ENCODE data around the gene ASPG.

ASPG gene

GRCh38 chr14:104076743-104077142 lies 8.8 kb upstream of the ASPG start:
- no peak for DNase-seq

DNA sequence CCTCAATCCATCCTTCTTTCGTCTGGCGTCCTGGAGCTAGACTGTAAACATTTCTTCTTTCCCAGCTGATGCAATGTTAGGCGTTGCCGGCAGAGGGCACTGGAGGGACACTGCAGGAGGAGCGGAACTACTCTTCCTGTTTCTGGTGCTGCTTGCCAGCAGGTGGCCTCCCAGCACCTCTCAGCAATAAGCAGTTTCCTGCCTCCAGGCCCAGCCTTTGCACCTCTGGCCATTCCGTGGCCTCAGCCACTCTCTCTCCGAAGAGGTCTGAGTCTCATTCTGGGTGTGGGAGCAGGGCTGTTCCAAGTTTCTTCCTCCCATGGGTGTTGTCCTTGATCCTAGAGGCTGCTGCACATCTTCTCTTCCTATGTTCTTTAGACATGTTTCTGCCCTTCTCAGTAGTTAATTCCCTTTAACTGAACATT lies 7.5 kb upstream of the ASPG start:
- peak; percentile 80 for DNase-seq

- no peak for DNase-seq
Measured at GRCh38 chr14:104080376-104081260, 4.9 kb upstream of the ASPG start.

DNA sequence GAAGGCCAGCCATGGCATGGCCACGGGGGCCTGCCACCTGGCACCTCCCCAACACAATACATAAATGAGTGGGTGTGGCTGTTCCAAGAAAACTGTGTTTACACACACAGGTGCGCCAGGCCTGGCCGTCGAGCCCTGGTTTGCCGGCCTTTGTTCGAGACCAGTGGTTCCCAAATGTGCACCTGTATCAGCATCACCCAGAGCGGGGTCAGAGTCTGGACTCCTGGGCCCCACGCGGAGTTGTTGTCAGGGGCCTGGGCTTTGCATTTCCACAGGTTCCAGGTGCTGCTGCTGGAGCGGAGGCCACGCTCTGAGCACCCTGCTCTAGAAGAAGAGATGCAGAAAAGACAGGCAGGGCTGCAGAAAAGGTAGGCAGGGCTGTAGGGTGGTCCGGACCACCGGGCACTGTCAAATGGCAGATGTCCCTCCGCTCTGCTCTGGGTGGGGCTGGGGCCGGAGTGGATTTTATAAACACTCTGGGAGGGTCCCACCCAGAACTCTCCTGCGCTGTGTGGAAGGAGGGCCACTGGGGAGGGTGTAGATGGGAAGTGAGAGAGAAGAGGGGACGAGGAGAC lies 4.2 kb upstream of the ASPG start:
- DNase-seq: no peak

DNA sequence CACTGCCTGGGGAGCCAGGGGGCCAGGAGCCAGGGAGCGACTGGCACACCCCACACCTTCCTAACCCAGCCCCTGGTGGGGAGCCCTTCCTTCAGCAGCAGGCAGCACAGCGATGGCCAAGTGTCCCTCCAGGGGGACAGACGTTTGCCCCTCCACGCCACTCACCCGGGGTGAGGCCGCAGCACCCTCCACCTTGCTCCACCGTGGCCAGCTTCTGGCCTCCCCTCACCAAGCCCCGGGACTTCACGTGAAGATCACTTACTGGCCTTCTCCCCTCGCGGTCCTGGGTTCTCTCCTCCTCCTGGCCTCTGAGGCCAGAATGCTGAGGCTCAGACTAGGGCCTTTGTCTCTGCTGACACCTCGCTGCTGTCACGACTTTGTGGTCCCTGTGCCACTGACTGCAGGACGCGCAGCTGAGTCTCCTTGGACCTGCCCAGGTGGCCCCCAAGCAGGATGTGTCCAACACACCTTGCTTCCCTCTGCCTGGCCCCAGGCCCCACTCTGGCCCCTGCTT lies 3.5 kb upstream of the ASPG start:
- DNase-seq: no peak

GRCh38 chr14:104082807-104083206 lies 2.7 kb upstream of the ASPG start:
- no peak for DNase-seq

DNA sequence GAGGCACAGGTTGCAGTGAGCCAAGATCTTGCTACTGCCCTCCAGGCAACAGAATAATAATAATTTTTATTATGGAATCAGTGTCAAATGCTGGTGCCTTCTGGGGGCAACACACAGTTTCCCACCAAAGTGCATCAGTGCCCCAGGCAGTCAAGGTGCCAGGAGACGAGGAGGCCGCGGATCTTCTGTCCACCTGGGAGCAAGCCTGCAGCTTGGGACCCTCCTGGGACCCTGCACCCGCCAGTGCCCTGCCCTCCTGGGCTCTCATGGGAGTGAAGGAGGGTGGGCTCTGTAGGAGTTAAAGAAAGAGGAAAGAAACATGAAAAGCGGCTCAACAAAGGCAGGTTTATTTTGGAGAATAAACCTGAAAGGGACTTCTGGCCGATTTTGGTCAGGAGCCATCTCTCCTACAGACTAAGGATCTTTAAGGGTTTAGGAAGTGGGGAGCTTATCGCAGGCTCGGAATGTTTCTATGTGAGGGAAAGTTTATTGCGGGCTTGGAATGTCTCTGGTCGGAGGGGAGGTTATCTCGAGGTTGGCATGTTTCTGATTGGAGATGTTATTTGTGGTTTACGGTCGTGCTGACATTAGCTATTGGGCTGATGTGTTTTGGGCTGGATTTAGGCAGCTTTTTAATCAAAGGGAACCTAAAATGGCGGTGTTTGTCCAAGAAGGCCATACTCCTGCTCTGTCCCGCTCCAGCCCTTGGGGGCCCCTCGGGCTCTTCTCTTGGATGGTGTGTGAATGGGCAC lies 1.1 kb upstream of the ASPG start:
- no peak for DNase-seq

GRCh38 chr14:104085889-104086201 lies 345 bp downstream of the ASPG start:
- DNase-seq: no peak

DNA sequence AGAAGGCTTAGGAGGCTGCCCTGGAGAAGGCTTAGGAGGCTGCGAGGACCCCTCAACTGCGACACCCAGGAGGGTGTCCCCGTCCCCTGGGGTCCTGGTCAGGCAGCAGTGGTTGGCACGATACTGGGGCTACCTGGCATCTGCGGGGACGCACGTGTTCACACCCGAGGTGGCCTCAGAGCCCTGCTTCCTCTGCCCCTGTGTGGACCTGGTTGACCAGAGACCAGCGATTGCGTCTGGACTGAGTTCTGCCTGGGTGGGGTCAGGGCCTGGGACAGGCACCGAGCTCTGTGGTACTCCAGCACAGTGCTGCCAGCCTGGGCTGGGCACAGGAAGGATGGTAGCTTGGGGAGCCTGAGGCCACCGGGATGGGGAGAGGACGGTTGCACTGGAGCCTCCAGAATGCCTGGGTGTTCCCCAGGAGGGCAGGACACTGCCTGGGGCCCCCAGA lies 735 bp downstream of the ASPG start:
- no peak for DNase-seq

DNA sequence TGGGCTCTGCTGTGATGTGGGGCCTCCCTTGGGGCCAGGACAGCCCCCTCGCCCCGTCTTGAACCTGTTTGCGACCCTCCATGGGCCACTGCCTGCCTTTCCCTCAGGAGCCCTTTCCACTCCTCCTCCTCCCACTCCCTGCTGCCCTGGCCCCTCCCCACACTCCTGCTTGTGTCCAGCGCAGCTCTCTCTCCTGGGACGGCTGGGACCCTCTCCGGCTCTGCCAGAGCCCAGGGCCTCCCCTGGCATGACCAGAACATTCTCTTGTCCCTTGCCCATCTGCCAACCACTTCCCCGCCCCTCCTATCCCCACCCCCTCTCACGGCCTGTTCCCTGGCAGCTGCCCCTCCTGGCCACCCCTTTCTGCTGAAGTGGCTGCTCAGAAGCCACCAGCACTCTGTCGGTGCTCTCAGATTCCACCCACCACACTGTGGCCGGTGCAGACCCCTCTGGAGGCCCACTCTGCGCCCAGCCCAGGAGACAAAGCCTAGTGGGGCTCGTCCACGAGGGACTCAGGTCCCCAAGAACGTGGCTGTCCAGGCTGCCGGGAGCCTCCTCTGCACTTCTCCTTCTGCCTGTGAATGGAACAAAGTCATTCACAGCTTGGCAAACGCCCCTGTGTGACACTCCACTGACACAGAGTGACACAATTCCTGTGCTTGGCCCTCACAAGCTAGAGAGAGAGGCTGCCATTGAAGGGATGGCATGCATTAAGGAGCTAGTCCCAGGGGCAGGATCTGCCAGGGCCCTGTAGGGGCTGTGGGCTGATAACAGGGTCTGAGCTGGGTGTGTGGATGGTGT lies 1.4 kb downstream of the ASPG start:
- DNase-seq: no peak

- DNase-seq: no peak
Measured at GRCh38 chr14:104087505-104087904, 2.0 kb downstream of the ASPG start.

DNA sequence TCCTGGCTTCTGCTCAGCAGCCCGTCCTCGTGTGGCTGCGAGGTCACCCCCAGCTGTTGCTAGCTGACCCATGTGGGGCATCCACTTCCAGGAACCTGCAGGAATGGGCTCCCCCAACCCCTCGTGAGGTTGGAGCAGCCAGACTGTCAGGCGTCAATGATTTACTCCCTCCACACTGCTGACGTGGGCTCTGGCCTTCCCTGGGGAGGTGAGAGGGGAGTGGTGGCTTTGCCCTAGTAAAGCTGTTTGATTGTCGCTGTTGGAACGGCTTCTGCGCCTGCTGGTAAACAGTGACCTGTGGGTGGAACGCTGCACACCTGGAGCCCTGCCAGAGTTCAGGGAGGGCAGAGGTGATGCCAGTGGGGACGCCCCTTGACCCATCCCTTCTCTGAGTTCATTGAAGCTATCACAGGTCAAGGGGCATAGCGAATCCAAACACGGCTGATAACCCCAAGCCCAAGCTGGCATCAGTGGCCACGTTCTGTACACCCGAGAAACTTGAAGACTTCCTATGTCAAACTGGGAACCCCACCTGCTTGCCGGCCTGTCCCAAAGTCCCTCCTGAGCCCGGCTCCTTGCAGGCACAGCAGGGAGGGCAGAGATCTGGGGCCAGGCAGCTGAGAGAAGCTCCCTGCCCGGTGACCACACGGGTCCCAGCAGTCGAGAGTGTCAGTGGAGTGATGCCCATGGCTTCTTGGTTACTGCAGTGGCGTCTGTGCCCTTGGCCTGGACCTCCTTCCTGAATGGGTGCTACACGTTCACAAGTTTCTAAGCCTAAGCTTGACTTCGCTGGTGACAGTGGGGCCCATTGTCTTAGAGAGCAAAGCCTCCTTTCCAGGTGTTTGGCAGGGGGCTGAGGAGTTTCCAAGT lies 2.7 kb downstream of the ASPG start:
- DNase-seq: no peak

DNA sequence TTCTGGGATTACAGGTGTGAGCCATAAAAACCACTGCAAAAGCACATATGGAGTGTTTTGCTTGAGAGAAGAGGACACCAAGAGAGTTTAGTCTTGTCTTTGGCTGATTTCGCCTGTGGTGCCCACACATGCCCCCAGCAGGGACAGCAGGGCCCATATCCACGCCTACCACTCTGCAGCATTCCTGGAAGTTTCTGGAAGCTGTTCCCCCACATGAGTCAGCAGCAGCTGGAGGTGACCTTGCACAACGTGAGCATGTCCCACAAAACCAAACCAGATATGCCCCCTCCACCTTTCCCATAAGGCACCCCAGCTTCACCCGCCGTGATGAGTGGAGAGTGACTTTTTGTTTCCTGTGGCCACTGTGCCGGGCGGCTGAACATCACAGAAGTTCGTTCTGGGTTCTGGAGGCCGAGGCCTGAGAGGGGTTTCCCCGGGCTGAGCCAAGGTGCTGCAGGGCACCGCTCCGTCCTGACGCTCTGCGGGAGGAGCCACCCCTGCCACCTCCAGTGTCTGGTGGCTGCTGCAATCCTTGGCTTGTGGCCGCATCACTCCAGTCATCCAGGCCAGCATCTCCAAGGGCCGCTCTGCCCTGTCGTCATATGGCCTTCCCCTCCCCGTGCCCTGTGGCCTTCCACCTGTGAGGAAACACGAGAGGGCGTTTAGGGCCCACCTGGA lies 4.7 kb downstream of the ASPG start:
- no peak for DNase-seq

DNA sequence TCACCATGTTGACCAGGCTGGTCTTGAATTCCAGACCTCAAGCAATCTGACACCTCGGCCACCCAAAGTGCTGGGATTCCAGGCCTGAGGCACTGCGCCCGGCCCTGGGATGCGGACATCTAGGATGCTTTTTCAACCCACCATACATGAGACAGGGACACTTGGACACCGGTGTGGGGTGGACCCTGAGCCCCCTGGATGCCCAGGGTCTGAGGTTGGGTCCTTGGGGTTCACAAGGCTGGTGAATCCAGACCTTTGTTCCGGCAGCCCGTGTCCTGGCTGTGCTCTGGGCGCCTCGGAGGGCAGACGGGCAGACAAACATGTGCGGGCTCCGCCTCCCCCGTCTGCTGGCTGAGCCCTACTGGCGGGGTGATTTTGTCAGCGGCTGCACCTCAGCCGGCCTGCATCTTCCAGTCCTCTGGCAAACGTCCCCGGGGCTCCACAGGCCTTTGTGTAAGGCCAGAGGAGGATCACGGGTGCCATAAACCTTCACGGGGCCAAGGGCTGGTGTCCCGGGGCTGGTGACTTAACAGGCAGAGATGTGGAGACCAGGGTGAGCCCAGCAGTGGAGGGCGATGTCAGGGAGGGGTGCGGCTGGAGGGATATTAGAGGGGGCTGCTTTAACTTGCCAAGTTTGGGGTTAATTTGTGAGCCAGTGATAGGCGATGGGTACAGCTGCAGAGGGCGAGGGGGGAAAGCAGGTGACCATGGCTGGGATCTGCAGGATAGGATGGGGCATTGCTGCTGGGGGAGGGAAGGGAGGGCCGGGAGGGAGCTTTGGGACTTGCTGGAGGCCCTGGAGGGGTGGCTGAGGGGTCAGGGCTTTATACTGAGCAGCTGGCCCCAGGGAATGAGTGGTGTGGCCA lies 5.8 kb downstream of the ASPG start:
- no peak for DNase-seq

DNA sequence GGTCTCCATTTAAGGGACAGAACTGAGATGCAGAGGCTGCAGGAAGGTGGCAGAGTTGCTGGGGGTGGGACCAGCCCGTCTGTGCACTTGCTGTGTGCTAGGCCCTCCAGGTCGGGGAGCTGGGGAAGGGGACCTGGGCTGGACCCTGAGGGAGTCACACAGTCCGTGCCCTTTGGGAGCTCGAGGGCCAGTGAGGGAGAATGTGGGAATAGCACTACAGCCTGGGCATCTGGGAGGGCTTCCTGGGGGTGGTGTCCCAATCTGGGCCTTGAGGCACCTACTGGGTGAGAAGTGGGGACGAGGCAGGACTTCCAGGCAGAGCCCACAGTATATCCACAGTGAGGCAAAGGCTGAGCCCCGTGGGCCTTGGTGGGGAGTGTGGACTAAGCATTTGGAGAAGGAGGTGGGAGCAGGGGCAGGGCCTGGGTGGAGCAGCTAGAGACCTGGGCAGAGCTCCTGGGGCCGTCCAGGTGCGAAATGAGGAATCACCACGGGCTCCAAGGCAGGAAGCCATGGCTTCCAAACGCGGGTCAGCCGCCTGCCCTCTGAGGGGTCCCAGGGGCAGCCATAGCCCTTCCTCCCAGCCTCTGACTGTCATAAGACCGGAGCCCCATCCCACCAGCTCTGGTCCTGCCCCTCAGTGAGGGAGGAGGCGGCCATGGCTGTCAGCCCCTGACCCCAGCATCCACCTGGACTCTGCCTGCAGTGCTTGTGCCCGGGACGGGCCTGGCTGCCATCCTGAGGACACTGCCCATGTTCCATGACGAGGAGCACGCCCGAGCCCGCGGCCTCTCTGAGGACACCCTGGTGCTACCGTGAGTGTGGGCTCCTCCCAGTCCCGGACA lies 6.6 kb downstream of the ASPG start:
- DNase-seq: no peak

DNA sequence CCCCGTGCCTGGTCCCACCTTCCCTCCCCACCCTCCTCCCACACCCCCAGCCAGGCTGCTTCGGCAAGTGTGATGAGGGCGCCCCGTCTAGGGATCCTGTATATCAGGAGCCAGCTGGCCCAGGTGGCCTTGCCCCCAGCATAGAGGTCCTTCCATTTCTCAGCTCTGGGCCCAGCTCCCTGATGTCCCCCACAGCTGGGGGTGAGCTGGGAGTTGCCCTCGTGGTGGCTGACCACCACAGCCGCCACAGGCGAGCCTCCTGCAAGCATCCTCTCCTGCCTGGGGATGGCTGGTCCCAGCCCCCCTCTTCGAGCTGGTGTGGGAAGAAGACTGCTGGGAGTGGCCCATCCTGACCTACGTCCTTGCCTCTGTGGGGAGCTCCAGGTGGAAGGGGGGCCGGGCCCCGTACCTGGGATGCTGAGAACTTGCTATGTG lies 7.4 kb downstream of the ASPG start:
- DNase-seq: no peak

DNA sequence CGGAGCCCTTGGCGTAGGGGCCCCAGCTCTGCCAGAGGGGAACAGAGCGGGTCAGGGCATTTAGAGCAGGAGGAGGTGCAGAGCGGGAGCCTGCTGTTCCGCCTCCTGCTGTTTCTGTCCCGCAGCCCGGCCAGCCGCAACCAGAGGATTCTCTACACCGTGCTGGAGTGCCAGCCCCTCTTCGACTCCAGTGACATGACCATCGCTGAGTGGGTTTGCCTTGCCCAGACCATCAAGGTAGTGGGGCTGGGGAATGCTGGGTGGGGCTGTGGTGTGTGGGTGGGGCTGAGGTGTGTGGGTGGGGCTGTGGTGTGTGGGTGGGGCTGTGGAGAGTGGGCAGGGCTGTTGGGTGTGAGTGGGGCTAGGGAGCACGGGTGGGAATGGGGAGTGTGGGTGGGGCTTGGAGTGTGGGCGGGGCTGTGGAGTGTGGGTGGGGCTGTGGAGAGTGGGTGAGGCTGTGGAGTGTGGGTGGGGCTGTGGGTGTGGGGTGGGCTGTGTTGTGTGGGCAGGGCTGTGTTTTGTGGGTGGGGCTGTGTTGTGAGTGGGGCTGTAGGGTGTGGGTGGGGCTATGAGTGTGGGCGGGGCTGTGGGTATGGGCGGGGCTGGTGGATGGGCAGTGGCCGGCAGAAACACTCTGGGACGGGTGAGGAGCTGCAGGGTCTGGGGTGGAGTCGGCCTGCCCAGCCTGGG lies 8.0 kb downstream of the ASPG start:
- DNase-seq: no peak

DNA sequence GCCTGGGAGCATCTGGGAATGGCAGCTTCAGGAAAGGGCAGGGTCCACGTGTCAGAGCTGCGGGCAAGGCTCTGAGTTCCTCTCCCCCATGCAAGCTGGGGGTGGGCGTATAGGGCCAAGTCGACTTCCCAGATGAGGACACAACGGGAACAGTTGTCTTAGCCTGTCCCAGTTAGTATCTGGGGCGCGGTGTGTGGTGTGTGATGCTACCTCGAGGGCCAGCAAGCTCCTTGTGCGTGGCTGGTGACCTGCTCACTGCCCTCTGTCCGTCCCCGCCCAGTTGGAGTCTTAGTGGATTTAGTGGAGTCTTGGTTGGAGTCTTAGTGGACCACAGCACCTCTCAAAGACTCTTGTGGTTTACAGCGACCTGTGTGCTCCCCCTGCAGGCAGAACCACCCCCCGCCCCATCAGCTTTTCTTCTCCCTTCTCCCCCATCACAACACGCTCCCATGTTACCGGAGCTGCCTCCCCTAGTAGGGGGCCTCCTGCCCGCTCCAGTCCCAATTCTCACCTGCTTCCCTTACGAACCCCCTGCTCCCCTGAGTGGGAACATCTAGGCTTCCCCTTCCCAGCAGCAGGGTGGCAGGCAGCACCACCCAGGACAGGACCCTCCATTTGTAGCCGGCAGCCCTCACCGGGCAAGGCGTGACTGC lies 8.7 kb downstream of the ASPG start:
- no peak for DNase-seq
